A673 (cell line): ENCODE results near the gene GSX1. TPM values are rescaled to one million over a fixed set of nuclear protein-coding genes. Genes with fewer than 3 reads are reported as not detected.
"Not testable (repeated sequence)": the region's sequence is repeated elsewhere in the genome, so short reads cannot be mapped to it uniquely, and the experiment has no call there.

ENCODE experiments used
- BruUV-seq: library from RNA; stranded (reverse); fragments of 400-500 nt; replicated peaks from 2 replicates; lab custom pipeline; 2021; lab: Mats Ljungman, UMichigan
- CTCF ChIA-PET: fragments of 300-600 bp; sonication (Branson Sonifier 250); formaldehyde crosslinking; loops from one replicate; lab custom pipeline; 2022; ENCODE audit warnings: antibody characterized with exemption; lab: Charles Lee
- POLR2A ChIA-PET: fragments of 300-600 bp; sonication (Branson Sonifier 250); formaldehyde crosslinking; loops from one replicate; lab custom pipeline; 2022; ENCODE audit warnings: antibody characterized with exemption; ENCODE audit not compliant: low non-redundant PET; lab: Charles Lee
- DNase-seq: peaks from one replicate; pipeline ENCODE4 v3.0.0-alpha.2; 2015; ENCODE audit warnings: low spot score
- H3K27ac ChIP-seq: fragments of 200-600 bp; sonication (generic); 2 replicates; pipeline ENCODE4 v1.5.1; 2016; ENCODE audit warnings: mixed run types, low read depth, mild to moderate bottlenecking, mixed read lengths, antibody characterized with exemption, low read length; ENCODE audit not compliant: poor library complexity, severe bottlenecking
- H3K27me3 ChIP-seq: fragments of 200-600 bp; sonication (generic); replicated peaks from 2 replicates; pipeline ENCODE4 v1.6.1; 2017; ENCODE audit warnings: mixed run types, low read depth, mild to moderate bottlenecking, mixed read lengths, antibody characterized with exemption, low read length; ENCODE audit not compliant: insufficient read depth, poor library complexity
- H3K36me3 ChIP-seq: fragments of 200-600 bp; sonication (generic); 2 replicates; pipeline ENCODE4 v1.6.1; 2016; ENCODE audit warnings: mixed run types, mild to moderate bottlenecking, mixed read lengths, antibody characterized with exemption, low read length; ENCODE audit not compliant: insufficient read depth, poor library complexity, severe bottlenecking
- H3K4me1 ChIP-seq: fragments of 200-600 bp; sonication (generic); 2 replicates; pipeline ENCODE4 v1.6.1; 2017; ENCODE audit warnings: mixed run types, mild to moderate bottlenecking, mixed read lengths, antibody characterized with exemption, low read length; ENCODE audit not compliant: insufficient read depth, poor library complexity, severe bottlenecking
- H3K4me3 ChIP-seq: fragments of 200-600 bp; sonication (generic); 2 replicates; pipeline ENCODE4 v1.5.1; 2016; ENCODE audit warnings: low read depth, mixed run types, mild to moderate bottlenecking, mixed read lengths, low read length; ENCODE audit not compliant: poor library complexity, severe bottlenecking
- H3K9me3 ChIP-seq: fragments of 200-600 bp; sonication (generic); 2 replicates; pipeline ENCODE4 v1.6.1; 2016; ENCODE audit warnings: mixed run types, low read depth, mild to moderate bottlenecking, mixed read lengths, antibody characterized with exemption, low read length; ENCODE audit not compliant: poor library complexity, severe bottlenecking
- EZH2 ChIP-seq: fragments of 200-600 bp; sonication (generic); IDR thresholded peaks from 2 replicates; pipeline ENCODE4 v1.6.1; 2017; ENCODE audit warnings: borderline replicate concordance, low read depth, mild to moderate bottlenecking, mixed read lengths, antibody characterized with exemption, low read length; ENCODE audit not compliant: poor library complexity, severe bottlenecking
- intact Hi-C: fragments of 100-400 bp; cut with micrococcal nuclease; formaldehyde crosslinking; loops from one replicate; pipeline ENCODE4 v1.10.0; 2022; ENCODE audit not compliant: unreplicated experiment
- total RNA-seq: library from RNA; stranded (reverse); gene quantifications from 2 replicates; pipeline ENCODE4 v1.2.3, GENCODE V29; 2021
- TF ChIP-seq, protein P1 (sequence below): fragments of 300-800, 200-600 bp; sonication (generic); conservative IDR thresholded peaks from 2 replicates; pipeline ENCODE4 v1.5.1; 2017; ENCODE audit warnings: low read depth, mild to moderate bottlenecking, antibody characterized with exemption, low read length, moderate library complexity, mixed read lengths

Gene GSX1
- total RNA-seq, 1 experiment from 2014 or later = not detected

DNA sequence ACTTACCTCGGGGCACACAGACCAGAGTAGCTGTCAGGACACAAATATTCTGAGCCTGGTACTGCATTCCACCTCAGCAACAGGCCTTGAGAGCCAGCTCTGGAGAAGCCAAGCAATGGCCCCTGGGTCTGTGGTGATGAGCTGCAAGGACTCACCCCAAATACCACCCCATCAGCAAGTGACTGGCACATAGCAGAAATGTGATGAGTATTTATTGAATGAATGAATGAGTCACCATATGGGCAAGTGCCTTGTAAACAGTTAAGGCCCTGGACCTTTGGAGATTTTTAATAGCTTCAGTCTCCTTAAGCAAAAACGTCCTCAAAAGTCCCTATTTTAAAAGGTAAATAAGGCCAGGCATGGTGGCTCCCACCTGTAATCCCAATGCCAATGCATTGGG is 18.2 kb downstream of the GSX1 start:
- ChIA-PET CTCF (interaction anchor here (0.6 kb wide), 1 partner anchor 666 kb away, joined by 4 read pairs; no protein-coding TSS in a partner anchor), POLR2A (no interaction called here)
- H3K27me3 ChIP-seq = peaks cover 71% of the 10 kb centered on the region
- TF ChIP-seq EZH2 = no peak
- TF ChIP-seq, protein P1, sequence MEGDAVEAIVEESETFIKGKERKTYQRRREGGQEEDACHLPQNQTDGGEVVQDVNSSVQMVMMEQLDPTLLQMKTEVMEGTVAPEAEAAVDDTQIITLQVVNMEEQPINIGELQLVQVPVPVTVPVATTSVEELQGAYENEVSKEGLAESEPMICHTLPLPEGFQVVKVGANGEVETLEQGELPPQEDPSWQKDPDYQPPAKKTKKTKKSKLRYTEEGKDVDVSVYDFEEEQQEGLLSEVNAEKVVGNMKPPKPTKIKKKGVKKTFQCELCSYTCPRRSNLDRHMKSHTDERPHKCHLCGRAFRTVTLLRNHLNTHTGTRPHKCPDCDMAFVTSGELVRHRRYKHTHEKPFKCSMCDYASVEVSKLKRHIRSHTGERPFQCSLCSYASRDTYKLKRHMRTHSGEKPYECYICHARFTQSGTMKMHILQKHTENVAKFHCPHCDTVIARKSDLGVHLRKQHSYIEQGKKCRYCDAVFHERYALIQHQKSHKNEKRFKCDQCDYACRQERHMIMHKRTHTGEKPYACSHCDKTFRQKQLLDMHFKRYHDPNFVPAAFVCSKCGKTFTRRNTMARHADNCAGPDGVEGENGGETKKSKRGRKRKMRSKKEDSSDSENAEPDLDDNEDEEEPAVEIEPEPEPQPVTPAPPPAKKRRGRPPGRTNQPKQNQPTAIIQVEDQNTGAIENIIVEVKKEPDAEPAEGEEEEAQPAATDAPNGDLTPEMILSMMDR = no peak
- no peaks in the 10 kb centered on the region for H3K4me1 ChIP-seq
- intact Hi-C loops = no loop called here
- no peak for DNase-seq
- H3K9me3 ChIP-seq = no peaks in the 10 kb centered on the region
- BruUV-seq = no TSS peak
- no peak overlapping the region for H3K27ac ChIP-seq
- H3K4me3 ChIP-seq = no peak overlapping the region
- no peaks in the 10 kb centered on the region for H3K36me3 ChIP-seq

DNA sequence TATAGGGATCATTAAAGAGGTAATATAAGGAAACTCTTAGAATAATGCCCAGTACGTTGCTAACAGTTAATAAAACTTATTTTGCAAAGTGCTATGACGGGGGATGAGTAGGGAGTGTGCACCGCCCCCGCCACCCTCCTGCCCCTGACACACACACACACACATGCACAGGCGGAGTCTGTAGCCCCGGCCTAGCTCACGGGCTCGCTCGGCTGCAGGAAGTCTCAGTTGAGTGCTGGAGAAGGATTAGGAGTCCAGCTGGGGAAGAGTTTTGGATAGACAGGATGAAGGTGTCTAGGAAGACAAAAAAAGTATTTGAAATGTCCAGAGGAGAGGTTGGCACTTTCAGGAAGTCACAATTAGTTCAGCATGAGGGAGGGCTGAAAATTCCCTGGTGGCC is 21.5 kb downstream of the GSX1 start:
- Histone ChIP-seq H3K27me3 (peaks cover 58% of the 10 kb centered on the region), H3K36me3 (no peaks in the 10 kb centered on the region), H3K9me3 (no peaks in the 10 kb centered on the region), H3K4me3 (no peak overlapping the region), H3K27ac (no peak overlapping the region), H3K4me1 (no peaks in the 10 kb centered on the region)
- TF ChIP-seq, protein P1 = no peak
- TF ChIP-seq EZH2 = no peak
- CTCF ChIA-PET = no interaction called here
- no peak for DNase-seq
- intact Hi-C loops = no loop called here
- BruUV-seq = no TSS peak
- POLR2A ChIA-PET = no interaction called here

DNA sequence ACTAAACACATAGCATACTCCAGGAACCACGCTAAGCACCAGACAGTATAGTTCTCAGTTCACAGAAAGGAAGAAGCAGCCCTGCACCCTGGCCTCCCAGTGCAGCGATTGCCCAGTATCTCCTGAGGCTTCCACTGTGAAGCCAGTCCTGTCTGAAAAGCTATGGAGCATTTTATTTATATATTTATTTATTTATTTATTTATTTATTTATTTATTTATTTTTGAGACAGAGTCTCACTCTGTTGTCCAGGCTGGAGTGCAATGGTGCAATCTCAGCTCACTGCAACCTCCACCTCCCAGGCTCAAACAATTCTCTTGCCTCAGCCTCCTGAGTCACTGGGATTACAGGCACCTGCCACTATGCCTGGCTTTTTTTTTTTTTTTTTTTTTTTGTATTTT is 25.5 kb downstream of the GSX1 start:
- POLR2A ChIA-PET = not testable (repeated sequence)

More for the DNA sequence above, 25.5 kb downstream of the GSX1 start:
- BruUV-seq, H3K4me1 ChIP-seq, DNase-seq, H3K36me3 ChIP-seq, intact Hi-C loops, CTCF ChIA-PET, H3K9me3 ChIP-seq, H3K27ac ChIP-seq, H3K4me3 ChIP-seq: not testable (repeated sequence)
- H3K27me3 ChIP-seq = peaks cover 71% of the 10 kb centered on the region
